Measurements from ENCODE around the gene RSF1. TPM values are rescaled to one million over a fixed set of nuclear protein-coding genes. Genes with fewer than 3 reads are reported as not detected.

Gene RSF1
- total and polyA plus RNA-seq, 7 donors = 2.7 to 34.8 (median 30.0) TPM

GRCh38 chr11:77791301-77791700 lies 29.2 kb downstream of the RSF1 start:
- no peaks in the 10 kb centered on the region for H3K36me3 ChIP-seq (ENCODE audit: insufficient read depth in 1 of 2, low read depth in 1 of 2)
- no peaks in the 10 kb centered on the region for H3K9me3 ChIP-seq
- H3K4me1 ChIP-seq = peaks cover 33% of the 10 kb centered on the region
- H3K27ac ChIP-seq = no peak overlapping the region
- ATAC-seq = no peak
- 91 to 94% (median 92%) methylated on average over 4 of the region's 4 CpGs for WGBS, 3 donors
- intact Hi-C loops (cut with DNase I) = no loop called here
- no peak for TF ChIP-seq CTCF (IDR thresholded peaks at IDR 0.05)
- no peak for DNase-seq
- no peak overlapping the region for H3K4me3 ChIP-seq
- H3K27me3 ChIP-seq (ENCODE audit: insufficient read depth in 3 of 3, low read length in 2 of 3) = no peaks in the 10 kb centered on the region

GRCh38 chr11:77789731-77790476 lies 30.6 kb downstream of the RSF1 start:
- Histone ChIP-seq H3K4me1 (peaks cover 28% of the 10 kb centered on the region), H3K36me3 (ENCODE audit: insufficient read depth in 1 of 2, low read depth in 1 of 2) (no peaks in the 10 kb centered on the region), H3K27me3 (ENCODE audit: insufficient read depth in 3 of 3, low read length in 2 of 3) (no peaks in the 10 kb centered on the region), H3K9me3 (no peaks in the 10 kb centered on the region), H3K27ac (no peak overlapping the region), H3K4me3 (no peak overlapping the region)
- DNase-seq (no peak), ATAC-seq (no peak)
- WGBS, 3 donors = 91 to 95% (median 91%) methylated on average over 5 of the region's 5 CpGs
- no peak for TF ChIP-seq CTCF (IDR thresholded peaks at IDR 0.05)
- intact Hi-C loops (cut with DNase I) = no loop called here

- 83 to 86% (median 85%) methylated on average over 11 of the region's 11 CpGs for WGBS, 3 donors
- Histone ChIP-seq H3K4me1 (peaks cover 28% of the 10 kb centered on the region), H3K36me3 (ENCODE audit: insufficient read depth in 1 of 2, low read depth in 1 of 2) (no peaks in the 10 kb centered on the region), H3K4me3 (no peak overlapping the region), H3K27ac (no peak overlapping the region), H3K9me3 (no peaks in the 10 kb centered on the region), H3K27me3 (ENCODE audit: insufficient read depth in 3 of 3, low read length in 2 of 3) (no peaks in the 10 kb centered on the region)
- TF ChIP-seq CTCF (IDR thresholded peaks at IDR 0.05) = no peak
- intact Hi-C loops (cut with DNase I) = no loop called here
- no peak for DNase-seq
- ATAC-seq = peak in 2 of 4 donors; percentile 33 to 41
These were observed 31.3 kb downstream of the RSF1 start for GRCh38 chr11:77789061-77789730.

GRCh38 chr11:77784572-77784971 lies 36.0 kb downstream of the RSF1 start:
- no peaks in the 10 kb centered on the region for H3K9me3 ChIP-seq
- H3K27me3 ChIP-seq (ENCODE audit: insufficient read depth in 3 of 3, low read length in 2 of 3) = no peaks in the 10 kb centered on the region
- WGBS, 3 donors = 55 to 85% (median 64%) methylated on average over 3 of the region's 3 CpGs
- H3K36me3 ChIP-seq (ENCODE audit: insufficient read depth in 1 of 2, low read depth in 1 of 2) = no peaks in the 10 kb centered on the region
- ATAC-seq = no peak
- H3K4me3 ChIP-seq = no peak overlapping the region
- no peak overlapping the region for H3K27ac ChIP-seq
- no peak for DNase-seq
- intact Hi-C loops (cut with DNase I) = no loop called here
- TF ChIP-seq CTCF (IDR thresholded peaks at IDR 0.05) = no peak
- peaks cover 27% of the 10 kb centered on the region for H3K4me1 ChIP-seq
